ENCODE results near the gene PLXDC2. TPM values are rescaled to one million over a fixed set of nuclear protein-coding genes. Genes with fewer than 3 reads are reported as not detected.

Gene PLXDC2
- total RNA-seq, 1 donor from 2014 or later, result not detected

DNA sequence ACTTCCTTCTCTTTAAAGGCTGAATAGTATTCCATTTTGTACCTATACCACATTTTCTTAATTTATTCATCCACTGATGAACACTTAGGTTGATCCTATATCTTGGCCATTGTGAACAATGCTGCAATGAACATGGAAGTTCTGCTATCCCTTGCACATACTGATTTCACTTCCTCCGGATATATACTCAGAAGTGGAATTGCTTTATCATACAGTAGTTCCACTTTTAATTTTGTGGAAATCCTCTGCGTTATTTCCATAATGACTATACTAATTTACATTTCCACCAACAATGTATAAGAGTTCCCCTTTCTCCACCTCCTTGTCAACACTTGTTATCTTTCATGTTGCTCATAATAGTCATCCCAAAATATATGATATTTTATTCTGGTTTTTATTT lies 312.6 kb downstream of the PLXDC2 start:
- H3K4me3 Mint-ChIP-seq, result no peak overlapping the region
- intact Hi-C loops (cut with micrococcal nuclease), result no loop called here
- H3K9me3 Mint-ChIP-seq, result peaks cover 5% of the 10 kb centered on the region
- no peaks in the 10 kb centered on the region for H3K27me3 Mint-ChIP-seq
- H3K36me3 Mint-ChIP-seq (ENCODE audit: low read depth), result no peaks in the 10 kb centered on the region
- H3K4me1 Mint-ChIP-seq, result no peaks in the 10 kb centered on the region
- no peak for DNase-seq
- H3K27ac Mint-ChIP-seq, result no peak overlapping the region

GRCh38 chr10:20132816-20133215 lies 316.6 kb downstream of the PLXDC2 start:
- Mint-ChIP-seq H3K27me3 (no peaks in the 10 kb centered on the region), H3K9me3 (peaks cover 5% of the 10 kb centered on the region), H3K4me3 (no peak overlapping the region), H3K4me1 (no peaks in the 10 kb centered on the region), H3K36me3 (ENCODE audit: low read depth) (no peaks in the 10 kb centered on the region), H3K27ac (no peak overlapping the region)
- intact Hi-C loops (cut with micrococcal nuclease), result no loop called here
- no peak for DNase-seq

- no peak for DNase-seq
- H3K36me3 Mint-ChIP-seq (ENCODE audit: low read depth), result no peaks in the 10 kb centered on the region
- no peak overlapping the region for H3K27ac Mint-ChIP-seq
- no peaks in the 10 kb centered on the region for H3K27me3 Mint-ChIP-seq
- intact Hi-C loops (cut with micrococcal nuclease), result no loop called here
- H3K9me3 Mint-ChIP-seq, result peaks cover 5% of the 10 kb centered on the region
- no peak overlapping the region for H3K4me3 Mint-ChIP-seq
- H3K4me1 Mint-ChIP-seq, result no peaks in the 10 kb centered on the region
These were observed 317.5 kb downstream of the PLXDC2 start for GRCh38 chr10:20133669-20134189.

DNA sequence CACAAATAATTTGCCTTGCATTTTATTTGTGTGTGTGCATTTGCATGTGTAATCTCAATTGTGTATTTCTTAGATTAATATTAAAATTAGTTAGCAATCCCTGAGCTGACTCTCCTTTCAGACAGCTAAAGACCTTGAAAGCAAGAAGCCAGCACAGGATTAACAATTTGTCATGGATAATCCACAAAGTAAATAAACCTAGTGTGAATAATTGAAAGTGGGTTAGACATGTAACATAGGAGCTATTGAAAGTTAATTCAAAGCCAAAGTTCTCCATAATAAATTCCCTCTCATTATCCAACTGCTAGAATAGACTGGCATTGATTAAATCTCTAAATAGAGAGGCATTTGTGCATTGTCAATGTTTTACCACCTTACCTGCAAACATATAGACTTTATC lies 326.1 kb downstream of the PLXDC2 start:
- Mint-ChIP-seq H3K4me1 (no peaks in the 10 kb centered on the region), H3K27me3 (no peaks in the 10 kb centered on the region), H3K4me3 (no peak overlapping the region), H3K9me3 (no peaks in the 10 kb centered on the region), H3K36me3 (ENCODE audit: low read depth) (no peaks in the 10 kb centered on the region), H3K27ac (no peak overlapping the region)
- intact Hi-C loops (cut with micrococcal nuclease), result no loop called here
- no peak for DNase-seq

DNA sequence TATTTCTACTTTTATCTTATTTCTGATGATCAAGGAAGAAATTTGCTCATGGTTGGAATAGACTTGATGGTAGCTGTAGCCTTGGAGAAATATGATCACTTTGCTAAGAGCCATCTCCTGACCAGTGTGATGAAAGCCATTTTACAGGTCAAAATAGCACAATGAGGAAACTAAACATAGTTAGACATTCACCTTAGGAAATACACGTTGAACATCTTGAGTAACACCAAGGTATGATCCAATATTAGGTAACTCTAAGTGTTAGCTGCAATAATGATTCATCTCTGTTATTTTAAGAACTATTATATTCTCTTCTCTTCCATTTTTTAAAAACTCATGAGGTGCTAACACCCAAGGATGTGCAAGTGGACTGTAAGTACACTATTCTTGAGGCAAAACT lies 328.0 kb downstream of the PLXDC2 start:
- DNase-seq, result no peak
- no peak overlapping the region for H3K27ac Mint-ChIP-seq
- no peak overlapping the region for H3K4me3 Mint-ChIP-seq
- intact Hi-C loops (cut with micrococcal nuclease), result no loop called here
- no peaks in the 10 kb centered on the region for H3K36me3 Mint-ChIP-seq (ENCODE audit: low read depth)
- H3K27me3 Mint-ChIP-seq, result no peaks in the 10 kb centered on the region
- H3K4me1 Mint-ChIP-seq, result no peaks in the 10 kb centered on the region
- H3K9me3 Mint-ChIP-seq, result no peaks in the 10 kb centered on the region

DNA sequence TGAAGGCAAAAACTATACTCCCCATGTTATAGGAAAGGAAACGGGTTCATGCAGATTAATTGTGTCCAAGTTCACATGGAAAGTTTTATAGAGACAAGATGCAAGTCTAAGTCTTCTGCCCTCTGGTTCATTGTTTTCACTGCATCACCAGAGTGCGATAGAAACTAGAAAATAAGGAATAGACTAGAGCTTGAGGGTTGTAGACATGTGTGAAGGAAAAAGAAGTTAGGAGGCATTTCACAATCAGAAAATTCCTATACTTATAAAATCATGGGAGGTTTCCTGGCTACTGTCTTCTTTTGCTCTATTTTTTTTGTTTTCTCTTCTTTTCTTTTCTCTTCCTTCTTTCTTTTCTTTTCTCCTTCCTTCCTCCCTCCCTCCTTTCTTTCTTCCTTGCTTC lies 329.8 kb downstream of the PLXDC2 start:
- no peak overlapping the region for H3K27ac Mint-ChIP-seq
- H3K4me1 Mint-ChIP-seq, result no peaks in the 10 kb centered on the region
- no peak for DNase-seq
- intact Hi-C loops (cut with micrococcal nuclease), result no loop called here
- no peaks in the 10 kb centered on the region for H3K9me3 Mint-ChIP-seq
- no peaks in the 10 kb centered on the region for H3K36me3 Mint-ChIP-seq (ENCODE audit: low read depth)
- no peak overlapping the region for H3K4me3 Mint-ChIP-seq
- H3K27me3 Mint-ChIP-seq, result no peaks in the 10 kb centered on the region

GRCh38 chr10:20147684-20148083 lies 331.5 kb downstream of the PLXDC2 start:
- intact Hi-C loops (cut with micrococcal nuclease), result no loop called here

DNA sequence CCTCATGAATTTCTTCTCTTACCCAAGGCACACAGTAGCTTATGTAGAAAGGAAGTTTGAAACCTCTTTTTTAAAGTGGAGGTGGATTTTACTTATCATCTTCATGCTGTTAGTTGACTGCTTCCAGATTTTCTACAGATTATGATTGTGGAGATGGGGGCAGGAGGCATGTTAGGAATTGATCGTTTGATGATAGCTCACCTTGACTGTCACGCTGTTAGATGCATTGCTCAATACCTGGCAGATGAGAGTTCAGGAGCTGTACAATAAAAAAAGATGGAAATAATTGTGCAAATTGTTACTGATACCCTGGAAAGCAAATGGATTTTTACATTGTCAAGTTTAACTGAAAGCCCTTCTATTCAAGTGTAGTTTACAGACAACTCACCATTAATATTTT lies 340.3 kb downstream of the PLXDC2 start:
- no peaks in the 10 kb centered on the region for H3K4me1 Mint-ChIP-seq
- H3K27ac Mint-ChIP-seq, result no peak overlapping the region
- no peak overlapping the region for H3K4me3 Mint-ChIP-seq
- DNase-seq, result no peak
- intact Hi-C loops (cut with micrococcal nuclease), result no loop called here
- no peaks in the 10 kb centered on the region for H3K27me3 Mint-ChIP-seq
- no peaks in the 10 kb centered on the region for H3K36me3 Mint-ChIP-seq (ENCODE audit: low read depth)
- H3K9me3 Mint-ChIP-seq, result no peaks in the 10 kb centered on the region

More at GRCh38 chr10:20147684-20148083, 331.5 kb downstream of the PLXDC2 start:
- Mint-ChIP-seq H3K9me3 (no peaks in the 10 kb centered on the region), H3K4me1 (no peaks in the 10 kb centered on the region), H3K27ac (no peak overlapping the region), H3K36me3 (ENCODE audit: low read depth) (no peaks in the 10 kb centered on the region), H3K4me3 (no peak overlapping the region), H3K27me3 (no peaks in the 10 kb centered on the region)
- no peak for DNase-seq

DNA sequence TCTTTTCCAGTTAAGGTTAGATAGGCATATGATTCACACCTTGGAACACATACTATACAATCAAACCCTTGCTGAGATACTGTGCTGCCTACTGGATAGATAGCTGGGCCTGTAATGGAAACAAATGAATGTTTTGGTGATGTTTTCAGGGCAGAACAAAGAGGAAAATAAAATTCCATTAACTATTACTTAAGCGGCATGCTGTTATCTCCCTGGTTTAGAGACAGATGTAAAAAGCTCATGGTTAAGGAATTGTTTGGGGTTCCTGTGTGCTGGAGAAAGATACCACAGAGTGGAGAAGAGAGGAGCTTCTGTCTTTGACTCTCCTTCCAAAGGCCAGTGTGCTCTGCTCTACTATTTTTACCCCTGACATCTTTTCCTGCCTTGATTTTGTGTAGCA lies 341.1 kb downstream of the PLXDC2 start:
- H3K27ac Mint-ChIP-seq, result no peak overlapping the region
- intact Hi-C loops (cut with micrococcal nuclease), result no loop called here
- H3K27me3 Mint-ChIP-seq, result no peaks in the 10 kb centered on the region
- H3K4me3 Mint-ChIP-seq, result no peak overlapping the region
- no peaks in the 10 kb centered on the region for H3K36me3 Mint-ChIP-seq (ENCODE audit: low read depth)
- no peaks in the 10 kb centered on the region for H3K4me1 Mint-ChIP-seq
- no peaks in the 10 kb centered on the region for H3K9me3 Mint-ChIP-seq
- no peak for DNase-seq

GRCh38 chr10:20158086-20158485 lies 341.9 kb downstream of the PLXDC2 start:
- H3K4me3 Mint-ChIP-seq, result no peak overlapping the region
- intact Hi-C loops (cut with micrococcal nuclease), result no loop called here
- H3K4me1 Mint-ChIP-seq, result no peaks in the 10 kb centered on the region
- H3K36me3 Mint-ChIP-seq (ENCODE audit: low read depth), result no peaks in the 10 kb centered on the region
- no peaks in the 10 kb centered on the region for H3K9me3 Mint-ChIP-seq
- no peaks in the 10 kb centered on the region for H3K27me3 Mint-ChIP-seq
- no peak overlapping the region for H3K27ac Mint-ChIP-seq
- no peak for DNase-seq

GRCh38 chr10:20162123-20162522 lies 345.9 kb downstream of the PLXDC2 start:
- H3K27ac Mint-ChIP-seq, result no peak overlapping the region
- H3K27me3 Mint-ChIP-seq, result no peaks in the 10 kb centered on the region
- H3K36me3 Mint-ChIP-seq (ENCODE audit: low read depth), result no peaks in the 10 kb centered on the region
- H3K9me3 Mint-ChIP-seq, result peaks cover 3% of the 10 kb centered on the region
- DNase-seq, result no peak
- no peak overlapping the region for H3K4me3 Mint-ChIP-seq
- intact Hi-C loops (cut with micrococcal nuclease), result no loop called here
- no peaks in the 10 kb centered on the region for H3K4me1 Mint-ChIP-seq

DNA sequence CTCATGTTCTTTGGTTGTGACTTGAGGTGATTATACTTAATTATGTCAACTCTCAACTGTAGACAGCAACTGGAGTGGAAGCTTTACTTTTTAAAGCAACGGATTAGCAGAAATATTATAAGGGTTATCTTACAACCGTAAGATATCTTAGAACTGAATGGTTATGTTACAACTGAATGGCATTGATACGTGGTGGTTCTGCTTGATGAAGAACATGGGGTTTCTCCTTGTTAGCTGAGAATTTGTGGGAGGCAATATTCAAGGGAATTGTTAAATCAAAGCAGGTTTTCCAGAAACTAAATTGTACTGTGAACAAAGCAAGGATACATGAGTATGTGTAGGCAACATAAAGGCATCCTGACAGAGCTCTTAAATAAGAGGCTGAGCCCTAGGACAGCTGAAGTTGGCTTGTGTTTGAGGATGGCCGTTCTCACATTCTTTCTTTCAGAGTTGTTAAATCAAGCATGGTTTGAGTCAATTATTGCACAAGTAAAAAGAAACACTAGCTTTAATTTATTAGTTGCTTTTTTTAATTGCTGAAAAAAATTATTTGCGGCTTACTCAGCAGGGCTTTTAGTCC lies 350.0 kb downstream of the PLXDC2 start:
- H3K27me3 Mint-ChIP-seq, result no peaks in the 10 kb centered on the region
- no peak overlapping the region for H3K4me3 Mint-ChIP-seq
- H3K36me3 Mint-ChIP-seq (ENCODE audit: low read depth), result no peaks in the 10 kb centered on the region
- intact Hi-C loops (cut with micrococcal nuclease), result no loop called here
- H3K27ac Mint-ChIP-seq, result no peak overlapping the region
- no peak for DNase-seq
- H3K4me1 Mint-ChIP-seq, result no peaks in the 10 kb centered on the region
- peaks cover 3% of the 10 kb centered on the region for H3K9me3 Mint-ChIP-seq

DNA sequence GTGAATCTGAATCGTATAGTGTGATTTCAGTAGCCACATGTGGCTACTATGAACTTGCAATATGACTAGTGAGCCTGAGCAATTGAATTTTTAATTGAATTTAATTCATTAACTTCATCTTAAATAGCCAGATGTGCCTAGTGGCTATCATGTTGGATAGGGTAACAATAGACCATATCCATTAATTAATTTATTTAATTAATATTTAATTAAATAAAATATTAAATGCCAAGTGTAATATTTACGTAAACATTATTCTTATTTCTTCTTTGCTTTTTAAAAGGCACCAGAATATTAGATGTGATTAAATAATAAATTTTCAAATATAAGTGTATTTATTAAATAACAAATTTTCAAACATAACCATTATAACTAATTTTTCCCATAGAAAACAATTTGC lies 354.4 kb downstream of the PLXDC2 start:
- Mint-ChIP-seq H3K9me3 (no peaks in the 10 kb centered on the region), H3K4me1 (no peaks in the 10 kb centered on the region), H3K4me3 (no peak overlapping the region), H3K27me3 (no peaks in the 10 kb centered on the region), H3K36me3 (ENCODE audit: low read depth) (no peaks in the 10 kb centered on the region), H3K27ac (no peak overlapping the region)
- no peak for DNase-seq
- intact Hi-C loops (cut with micrococcal nuclease), result no loop called here

- Mint-ChIP-seq H3K4me3 (no peak overlapping the region), H3K9me3 (no peaks in the 10 kb centered on the region), H3K27ac (no peak overlapping the region), H3K27me3 (no peaks in the 10 kb centered on the region), H3K36me3 (ENCODE audit: low read depth) (no peaks in the 10 kb centered on the region), H3K4me1 (no peaks in the 10 kb centered on the region)
- intact Hi-C loops (cut with micrococcal nuclease), result no loop called here
- no peak for DNase-seq
These were observed 356.8 kb downstream of the PLXDC2 start for GRCh38 chr10:20173046-20173445.

- H3K36me3 Mint-ChIP-seq (ENCODE audit: low read depth), result no peaks in the 10 kb centered on the region
- H3K4me1 Mint-ChIP-seq, result no peaks in the 10 kb centered on the region
- H3K9me3 Mint-ChIP-seq, result no peaks in the 10 kb centered on the region
- no peak for DNase-seq
- H3K4me3 Mint-ChIP-seq, result no peak overlapping the region
- H3K27ac Mint-ChIP-seq, result no peak overlapping the region
- H3K27me3 Mint-ChIP-seq, result no peaks in the 10 kb centered on the region
- intact Hi-C loops (cut with micrococcal nuclease), result no loop called here
These were observed 359.5 kb downstream of the PLXDC2 start for GRCh38 chr10:20175719-20176118.

Measured in activated CD4-positive, alpha-beta T cell treated with anti-CD3 and anti-CD28 coated beads, Interleukin-2, amount 10 ng/mL, durations not matched to agents 24 days and 14 days (primary cell).